ENCODE measurements around the gene MYL7.

DNA sequence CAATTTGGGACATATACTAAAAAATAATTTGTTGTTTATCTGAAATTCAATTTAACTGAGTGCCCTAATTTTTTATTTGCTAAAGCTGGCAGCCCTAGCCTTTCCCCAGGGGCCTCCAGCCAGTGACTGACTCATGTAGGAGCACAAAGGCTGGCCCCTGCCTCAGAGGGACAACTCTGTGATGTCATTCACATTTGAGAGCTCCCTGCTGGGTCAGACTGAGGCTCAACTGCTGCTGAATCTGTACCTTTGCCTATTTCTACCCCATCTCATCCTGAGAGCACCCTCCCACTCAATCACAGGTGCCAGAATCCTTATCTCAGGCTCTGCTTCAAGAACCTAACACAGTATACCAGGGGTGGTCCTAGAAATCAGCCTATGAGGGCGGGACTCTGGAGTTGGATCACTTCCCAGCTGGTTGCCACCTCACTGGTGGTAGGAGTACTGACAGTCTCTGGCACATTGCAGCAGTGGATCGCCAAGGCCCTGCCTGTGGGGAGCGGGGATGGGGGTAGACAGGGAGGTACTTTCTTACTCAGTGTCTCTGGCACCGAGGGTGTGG lies 36.5 kb upstream of the MYL7 start:
- no peak for TF ChIP-seq EZH2 (IDR thresholded peaks at IDR 0.05; ENCODE audit: borderline replicate concordance, low read length)
- TF ChIP-seq, protein P1, sequence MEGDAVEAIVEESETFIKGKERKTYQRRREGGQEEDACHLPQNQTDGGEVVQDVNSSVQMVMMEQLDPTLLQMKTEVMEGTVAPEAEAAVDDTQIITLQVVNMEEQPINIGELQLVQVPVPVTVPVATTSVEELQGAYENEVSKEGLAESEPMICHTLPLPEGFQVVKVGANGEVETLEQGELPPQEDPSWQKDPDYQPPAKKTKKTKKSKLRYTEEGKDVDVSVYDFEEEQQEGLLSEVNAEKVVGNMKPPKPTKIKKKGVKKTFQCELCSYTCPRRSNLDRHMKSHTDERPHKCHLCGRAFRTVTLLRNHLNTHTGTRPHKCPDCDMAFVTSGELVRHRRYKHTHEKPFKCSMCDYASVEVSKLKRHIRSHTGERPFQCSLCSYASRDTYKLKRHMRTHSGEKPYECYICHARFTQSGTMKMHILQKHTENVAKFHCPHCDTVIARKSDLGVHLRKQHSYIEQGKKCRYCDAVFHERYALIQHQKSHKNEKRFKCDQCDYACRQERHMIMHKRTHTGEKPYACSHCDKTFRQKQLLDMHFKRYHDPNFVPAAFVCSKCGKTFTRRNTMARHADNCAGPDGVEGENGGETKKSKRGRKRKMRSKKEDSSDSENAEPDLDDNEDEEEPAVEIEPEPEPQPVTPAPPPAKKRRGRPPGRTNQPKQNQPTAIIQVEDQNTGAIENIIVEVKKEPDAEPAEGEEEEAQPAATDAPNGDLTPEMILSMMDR (IDR thresholded peaks at IDR 0.05; ENCODE audit: low read length), result no peak

Measured in OCI-LY1 (cell line).